CD4-positive, alpha-beta T cell (primary cell): ENCODE results near the gene IL15RA. TPM values are rescaled to one million over a fixed set of nuclear protein-coding genes. Genes with fewer than 3 reads are reported as not detected.

Experiments used
- ATAC-seq: fragments of 200-7000 bp; cut with Tn5 transposase; one replicate; pipeline ENCODE4 v1.10.0; 2022; ENCODE audit warnings: mild to moderate bottlenecking; ENCODE audit not compliant: poor library complexity
- CTCF ChIA-PET: fragments of 350-600 bp; sonication (Branson Sonifier 250); formaldehyde crosslinking; loops from one replicate; lab custom pipeline; 2021; ENCODE audit warnings: antibody characterized with exemption, inconsistent platforms; lab: Charles Lee
- POLR2A ChIA-PET: fragments of 350-600 bp; sonication (Branson Sonifier 250); formaldehyde crosslinking; loops from one replicate; lab custom pipeline; 2021; ENCODE audit warnings: antibody characterized with exemption, inconsistent platforms; lab: Charles Lee
- DNase-seq, 14 experiments: peaks; one replicate each; pipeline ENCODE4 v3.0.0-alpha.2; 2013 to 2020; ENCODE audit warnings: mixed read lengths in 2 of 14
- H3K27ac ChIP-seq, 2 donors: one replicate each; pipeline versions ENCODE4 v1.5.1 to v1.7.0; 2013; ENCODE audit warnings: low read length in 2 of 2, low read depth in 1 of 2, mild to moderate bottlenecking in 1 of 2
- H3K27me3 ChIP-seq, 2 experiments: 1 replicate in 1 of 2; 2 replicates in 1 of 2; pipeline versions ENCODE4 v1.6.1 to v1.7.0; 2013; ENCODE audit warnings: low read length in 2 of 2, control low read depth in 1 of 2, mild to moderate bottlenecking in 1 of 2, moderate library complexity in 1 of 2; ENCODE audit not compliant: insufficient read depth in 2 of 2, control insufficient read depth in 1 of 2
- H3K36me3 ChIP-seq: one replicate; pipeline ENCODE4 v1.6.1; 2013; ENCODE audit warnings: low read length, control low read depth; ENCODE audit not compliant: insufficient read depth
- H3K4me1 ChIP-seq: one replicate; pipeline ENCODE4 v1.6.1; 2013; ENCODE audit warnings: low read length, control low read depth; ENCODE audit not compliant: insufficient read depth
- H3K4me3 ChIP-seq: one replicate; pipeline ENCODE4 v1.5.1; 2013; ENCODE audit warnings: mild to moderate bottlenecking, low read length, moderate library complexity
- H3K9me3 ChIP-seq, 2 experiments: 1 replicate in 1 of 2; 2 replicates in 1 of 2; pipeline versions ENCODE4 v1.6.1 to v1.7.0; 2013; ENCODE audit warnings: low read length in 2 of 2, mild to moderate bottlenecking in 2 of 2, control low read depth in 1 of 2, moderate library complexity in 1 of 2; ENCODE audit not compliant: control insufficient read depth in 1 of 2, insufficient read depth in 1 of 2
- H3K27ac Mint-ChIP-seq: one replicate; pipeline ENCODE4 v1.8.0; 2020; ENCODE audit warnings: mixed read lengths
- H3K27me3 Mint-ChIP-seq: one replicate; pipeline ENCODE4 v1.8.0; 2021; ENCODE audit warnings: mixed read lengths
- H3K36me3 Mint-ChIP-seq: one replicate; pipeline ENCODE4 v1.8.0; 2021; ENCODE audit warnings: low read depth, mixed read lengths
- H3K4me1 Mint-ChIP-seq: one replicate; pipeline ENCODE4 v1.8.0; 2021; ENCODE audit warnings: low read depth, mixed read lengths
- H3K4me3 Mint-ChIP-seq: one replicate; pipeline ENCODE4 v1.8.0; 2020; ENCODE audit warnings: mild to moderate bottlenecking, mixed read lengths
- H3K9me3 Mint-ChIP-seq: one replicate; pipeline ENCODE4 v1.8.0; 2020; ENCODE audit warnings: mixed read lengths
- intact Hi-C, 2 experiments: fragments of 100-400 bp; cut with DNase I in 1 of 2; cut with micrococcal nuclease in 1 of 2; formaldehyde crosslinking; loops; one replicate each; pipeline versions ENCODE4 v1.15.1 to v1.9.0; 2023 to 2025; cut with DNase I, micrococcal nuclease
- total RNA-seq, 174 experiments: library from RNA in 2 of 174; stranded (reverse) in 2 of 174; gene quantifications; one replicate each; pipeline ENCODE4 v1.2.3 and lab custom pipeline; 2021 to 2026
- TF ChIP-seq, protein P1 (sequence below): fragments of 200-600 bp; IDR thresholded peaks from one replicate; pipeline ENCODE4 v1.8.0; 2022; ENCODE audit warnings: antibody characterized with exemption, mild to moderate bottlenecking

Gene IL15RA
- total RNA-seq, 2 experiments from 2014 or later: 4.4 TPM

DNA sequence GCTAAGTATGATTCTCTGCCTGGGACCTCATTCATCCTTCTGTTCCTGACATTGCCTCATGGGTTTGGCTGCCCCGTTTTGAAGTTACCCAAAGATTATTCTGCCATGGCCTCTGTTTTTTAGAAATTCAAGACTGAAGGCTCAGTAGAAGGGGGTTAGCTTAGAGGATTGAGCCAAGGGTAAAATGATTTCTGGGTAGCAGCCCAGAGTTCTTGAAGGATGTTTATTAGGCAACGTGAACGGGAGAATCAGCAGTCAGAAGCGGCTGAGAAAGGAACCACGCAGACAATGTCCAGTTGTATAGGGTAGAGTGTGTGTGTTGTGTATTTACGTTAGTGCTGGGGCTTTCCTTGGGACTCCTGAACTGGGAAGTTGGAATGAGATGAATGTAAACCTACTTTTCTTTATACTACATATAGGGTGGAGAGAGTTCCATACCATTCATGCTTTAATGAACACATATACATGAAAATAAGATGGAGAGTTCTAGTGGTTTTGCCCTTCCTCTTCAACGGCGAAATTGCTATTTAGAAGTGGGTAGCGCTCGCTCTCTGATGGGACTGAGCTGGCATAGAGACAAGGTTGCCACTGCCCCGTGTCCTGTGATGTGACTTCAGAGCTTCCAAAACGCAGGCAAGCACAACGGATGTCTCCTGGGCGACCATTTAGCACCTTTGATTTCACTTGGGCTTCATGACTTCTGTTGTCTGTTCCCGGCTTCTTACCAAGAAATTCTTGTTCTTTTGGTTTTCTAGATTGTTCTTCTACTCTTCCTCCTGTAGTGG is 35.0 kb upstream of the IL15RA start:
- DNase-seq (no peak), ATAC-seq (no peak)
- H3K27me3 ChIP-seq: no peaks in the 10 kb centered on the region
- peaks cover 17% of the 10 kb centered on the region for H3K4me1 ChIP-seq
- peaks cover 3% of the 10 kb centered on the region for H3K36me3 Mint-ChIP-seq
- no peaks in the 10 kb centered on the region for H3K27me3 Mint-ChIP-seq
- H3K4me1 Mint-ChIP-seq: peaks cover 12% of the 10 kb centered on the region
- H3K9me3 ChIP-seq: no peaks in the 10 kb centered on the region
- TF ChIP-seq, protein P1, sequence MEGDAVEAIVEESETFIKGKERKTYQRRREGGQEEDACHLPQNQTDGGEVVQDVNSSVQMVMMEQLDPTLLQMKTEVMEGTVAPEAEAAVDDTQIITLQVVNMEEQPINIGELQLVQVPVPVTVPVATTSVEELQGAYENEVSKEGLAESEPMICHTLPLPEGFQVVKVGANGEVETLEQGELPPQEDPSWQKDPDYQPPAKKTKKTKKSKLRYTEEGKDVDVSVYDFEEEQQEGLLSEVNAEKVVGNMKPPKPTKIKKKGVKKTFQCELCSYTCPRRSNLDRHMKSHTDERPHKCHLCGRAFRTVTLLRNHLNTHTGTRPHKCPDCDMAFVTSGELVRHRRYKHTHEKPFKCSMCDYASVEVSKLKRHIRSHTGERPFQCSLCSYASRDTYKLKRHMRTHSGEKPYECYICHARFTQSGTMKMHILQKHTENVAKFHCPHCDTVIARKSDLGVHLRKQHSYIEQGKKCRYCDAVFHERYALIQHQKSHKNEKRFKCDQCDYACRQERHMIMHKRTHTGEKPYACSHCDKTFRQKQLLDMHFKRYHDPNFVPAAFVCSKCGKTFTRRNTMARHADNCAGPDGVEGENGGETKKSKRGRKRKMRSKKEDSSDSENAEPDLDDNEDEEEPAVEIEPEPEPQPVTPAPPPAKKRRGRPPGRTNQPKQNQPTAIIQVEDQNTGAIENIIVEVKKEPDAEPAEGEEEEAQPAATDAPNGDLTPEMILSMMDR: no peak
- no peak overlapping the region for H3K4me3 ChIP-seq
- intact Hi-C loops: no loop called here
- ChIA-PET POLR2A (interaction anchor here (2.5 kb wide), 1 partner anchor 74 kb away, joined by 17 read pairs; no protein-coding TSS in a partner anchor), CTCF (interaction anchor here (3.4 kb wide), 1 partner anchor 75 kb away, joined by 48 read pairs; no protein-coding TSS in a partner anchor)
- no peak overlapping the region for H3K4me3 Mint-ChIP-seq
- H3K9me3 Mint-ChIP-seq: no peaks in the 10 kb centered on the region
- peaks cover 20% of the 10 kb centered on the region for H3K36me3 ChIP-seq
- no peak overlapping the region for H3K27ac ChIP-seq
- H3K27ac Mint-ChIP-seq: peak overlapping the region; percentile 6

DNA sequence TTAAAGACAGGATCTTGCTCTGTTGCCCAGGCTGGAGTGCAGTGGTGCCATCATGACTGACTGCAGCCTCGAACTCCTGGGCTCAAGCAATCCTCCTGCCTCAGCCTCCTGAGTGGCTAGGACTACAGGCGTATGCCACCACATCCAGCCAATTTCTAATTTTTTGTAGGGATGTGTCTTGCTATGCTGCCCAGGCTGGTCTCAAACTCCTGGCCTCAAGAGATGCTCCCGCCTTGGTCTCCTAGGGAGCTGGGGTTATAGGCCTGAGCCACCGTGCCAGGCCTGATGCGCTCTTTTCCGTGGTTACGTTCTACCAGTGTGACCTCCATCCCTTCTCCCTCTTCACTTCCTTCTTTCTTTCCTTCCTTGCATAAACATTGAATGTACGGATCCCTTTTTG is 34.2 kb upstream of the IL15RA start:
- DNase-seq (no peak), ATAC-seq (no peak)
- H3K36me3 ChIP-seq: peaks cover 12% of the 10 kb centered on the region
- H3K9me3 Mint-ChIP-seq: no peaks in the 10 kb centered on the region
- peaks cover 0 to 2% of the 10 kb centered on the region in 2 experiments for H3K27me3 ChIP-seq
- intact Hi-C loops: no loop called here
- TF ChIP-seq, protein P1: no peak
- no peak overlapping the region for H3K4me3 Mint-ChIP-seq
- H3K27ac Mint-ChIP-seq: peak overlapping the region; percentile 6
- peaks cover 17% of the 10 kb centered on the region for H3K4me1 ChIP-seq
- no peaks in the 10 kb centered on the region for H3K27me3 Mint-ChIP-seq
- H3K36me3 Mint-ChIP-seq: peaks cover 3% of the 10 kb centered on the region
- ChIA-PET CTCF (interaction anchor here (1.2 to 1.4 kb wide), 2 partner anchors 38 to 39 kb away, joined by 6 to 8 read pairs; no protein-coding TSS in a partner anchor), POLR2A (no interaction called here)
- no peak overlapping the region for H3K27ac ChIP-seq
- H3K4me3 ChIP-seq: no peak overlapping the region
- H3K9me3 ChIP-seq: no peaks in the 10 kb centered on the region
- H3K4me1 Mint-ChIP-seq: peaks cover 12% of the 10 kb centered on the region

DNA sequence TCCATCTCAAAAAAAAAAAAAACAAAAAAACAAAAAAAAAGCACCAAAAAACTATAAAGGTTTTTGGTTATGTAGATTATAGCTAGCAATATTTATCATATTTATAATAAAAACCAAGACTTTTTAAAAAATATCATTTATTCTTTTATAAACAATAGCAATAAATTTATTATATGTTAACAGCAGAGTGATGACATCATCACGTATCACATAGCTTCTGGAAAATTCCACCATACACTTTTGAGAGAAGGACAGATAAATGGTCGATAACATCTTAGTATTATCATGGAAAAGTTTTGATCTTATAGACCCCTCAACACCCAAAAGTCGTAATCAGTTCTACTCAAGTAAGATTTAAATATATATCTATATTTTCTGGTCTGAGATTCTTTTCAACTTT is 33.2 kb upstream of the IL15RA start:
- no peak overlapping the region for H3K27ac ChIP-seq
- ATAC-seq (no peak), DNase-seq (no peak)
- intact Hi-C loops: no loop called here
- ChIA-PET CTCF (interaction anchor here (1.0 to 1.4 kb wide), 3 partner anchors 39 to 76 kb away, joined by 5 to 8 read pairs (median 6); no protein-coding TSS in a partner anchor), POLR2A (interaction anchor here (1.0 kb wide), 1 partner anchor 76 kb away, joined by 3 read pairs; no protein-coding TSS in a partner anchor)
- no peaks in the 10 kb centered on the region for H3K9me3 Mint-ChIP-seq
- TF ChIP-seq, protein P1: no peak
- H3K27ac Mint-ChIP-seq: no peak overlapping the region
- H3K4me1 ChIP-seq: peaks cover 17% of the 10 kb centered on the region
- peaks cover 0 to 2% of the 10 kb centered on the region in 2 experiments for H3K27me3 ChIP-seq
- no peak overlapping the region for H3K4me3 Mint-ChIP-seq
- peaks cover 12% of the 10 kb centered on the region for H3K4me1 Mint-ChIP-seq
- H3K36me3 ChIP-seq: peaks cover 8% of the 10 kb centered on the region
- H3K4me3 ChIP-seq: no peak overlapping the region
- H3K9me3 ChIP-seq: no peaks in the 10 kb centered on the region
- H3K36me3 Mint-ChIP-seq: peaks cover 3% of the 10 kb centered on the region
- H3K27me3 Mint-ChIP-seq: peaks cover 3% of the 10 kb centered on the region
